Smooth muscle cell (in vitro differentiated cells): ENCODE data around the gene PTGER1. TPM values are rescaled to one million over a fixed set of nuclear protein-coding genes. Genes with fewer than 3 reads are reported as not detected.
"Not testable (repeated sequence)": the region's sequence is repeated elsewhere in the genome, so short reads cannot be mapped to it uniquely, and the experiment has no call there.

Source experiments
- DNase-seq: peaks from one replicate; lab custom pipeline; 2025; ENCODE audit not compliant: unreplicated experiment; lab: John Stamatoyannopoulos, UW
- H2AFZ ChIP-seq: fragments of 200-600 bp; sonication (generic); 2 replicates; pipeline ENCODE4 v1.6.0; 2016; ENCODE audit warnings: antibody characterized with exemption, low read depth, mild to moderate bottlenecking
- H3F3A ChIP-seq: fragments of 200-600 bp; sonication (generic); 2 replicates; pipeline ENCODE4 v1.6.0; 2017; ENCODE audit warnings: antibody characterized with exemption, low read depth
- H3K27ac ChIP-seq: fragments of 200-600 bp; sonication (generic); 2 replicates; pipeline ENCODE4 v1.5.1; 2016; ENCODE audit warnings: low read depth, mild to moderate bottlenecking
- H3K27me3 ChIP-seq: fragments of 200-600 bp; sonication (generic); 2 replicates; pipeline ENCODE4 v1.6.1; 2016; ENCODE audit warnings: low read depth, mild to moderate bottlenecking
- H3K36me3 ChIP-seq: fragments of 200-600 bp; sonication (generic); 2 replicates; pipeline ENCODE4 v1.5.1; 2016; ENCODE audit warnings: low read depth
- H3K4me1 ChIP-seq: fragments of 200-600 bp; sonication (generic); 2 replicates; pipeline ENCODE4 v1.5.1; 2016; ENCODE audit warnings: low read depth
- H3K4me2 ChIP-seq: fragments of 200-600 bp; sonication (generic); 2 replicates; pipeline ENCODE4 v1.6.0; 2016; ENCODE audit warnings: mild to moderate bottlenecking
- H3K4me3 ChIP-seq: fragments of 200-600 bp; sonication (generic); 2 replicates; pipeline ENCODE4 v1.5.1; 2016; ENCODE audit warnings: mild to moderate bottlenecking
- H3K79me2 ChIP-seq: fragments of 200-600 bp; sonication (generic); 2 replicates; pipeline ENCODE4 v1.6.0; 2016; ENCODE audit warnings: low read depth, mild to moderate bottlenecking
- H3K9ac ChIP-seq: fragments of 200-600 bp; sonication (generic); 2 replicates; pipeline ENCODE4 v1.6.0; 2016; ENCODE audit warnings: low read depth
- H3K9me3 ChIP-seq: fragments of 200-600 bp; sonication (generic); replicated peaks from 2 replicates; pipeline ENCODE4 v1.5.1; 2016; ENCODE audit warnings: low read depth
- H4K20me1 ChIP-seq: fragments of 200-600 bp; sonication (generic); 2 replicates; pipeline ENCODE4 v1.6.0; 2016; ENCODE audit warnings: low read depth
- WGBS: methylation state at CpG from one replicate; pipeline ENCODE4 v1.1.7; 2016; ENCODE audit warnings: low lambda C conversion rate; 5-methylcytosine and 5-hydroxymethylcytosine counted together
- polyA plus RNA-seq: library from polyadenylated mRNA; unstranded; fragments of >200 nt; fragmentation: Nextera tagmentation; extraction: Ambion mirVana; gene quantifications from 2 replicates; pipeline ENCODE4 v1.2.1, GENCODE V29; 2016
- total RNA-seq: library from RNA; depleted of rRNA; stranded (reverse); fragments of >200 nt; gene quantifications from 2 replicates; pipeline ENCODE4 v1.2.3, GENCODE V29; 2014
- TF ChIP-seq, protein P1 (sequence below): fragments of 200-600 bp; sonication (generic); IDR thresholded peaks from 2 replicates; pipeline ENCODE4 v1.5.1; 2017; ENCODE audit warnings: borderline replicate concordance, mild to moderate bottlenecking, antibody characterized with exemption; ENCODE audit not compliant: insufficient read depth, poor library complexity, severe bottlenecking

PTGER1 gene
- total and polyA plus RNA-seq, 2 experiments from 2014 or later, result 0.27 to 1.0 TPM

DNA sequence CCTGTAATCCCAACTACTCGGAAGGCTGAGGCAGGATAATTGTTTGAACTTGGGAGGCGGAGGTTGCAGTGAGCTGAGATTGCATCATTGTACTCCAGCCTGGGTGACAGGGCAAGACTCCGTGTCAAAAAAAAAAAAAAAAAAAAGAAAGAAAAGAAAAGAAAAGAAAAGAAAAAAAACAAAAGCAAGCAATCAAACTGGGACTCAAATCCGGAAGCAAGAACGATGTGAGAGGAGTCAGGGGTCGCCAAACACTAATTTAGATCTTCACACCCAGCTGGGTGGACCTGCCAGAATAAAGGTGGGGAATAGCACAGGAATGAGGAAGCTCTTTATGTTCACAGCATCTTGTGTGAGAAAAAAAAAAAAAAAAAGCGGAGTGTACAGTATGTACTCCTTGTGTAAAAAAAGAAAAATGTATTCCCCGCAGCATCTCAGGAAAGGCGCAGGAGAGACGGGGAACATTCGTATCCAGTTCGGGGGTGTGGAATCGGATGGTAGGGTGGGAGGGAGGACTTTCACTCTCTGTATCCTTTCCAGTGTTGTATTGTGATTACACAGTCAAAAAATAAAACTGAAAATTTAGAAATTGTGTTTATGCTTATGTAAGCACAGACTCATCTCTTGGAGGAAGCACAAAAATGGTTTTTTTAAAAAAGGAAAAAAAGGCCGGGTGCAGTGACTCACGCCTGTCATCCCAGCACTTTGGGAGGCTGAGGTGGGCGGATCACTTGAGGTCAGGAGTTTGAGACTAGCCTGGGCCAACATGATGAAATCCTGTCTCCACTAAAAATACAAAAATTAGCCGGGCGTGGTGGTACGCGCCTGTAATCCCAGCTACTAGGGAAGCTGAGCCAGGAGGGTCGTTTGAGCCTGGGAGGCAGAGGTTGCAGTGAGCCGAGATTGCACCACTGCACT lies 35.4 kb upstream of the PTGER1 start:
- Histone ChIP-seq H3K4me3 (no peak overlapping the region), H3K79me2 (peaks cover 11% of the 10 kb centered on the region), H3K4me1 (no peaks in the 10 kb centered on the region), H3K9ac (no peak overlapping the region), H2AFZ (no peak overlapping the region), H3K4me2 (no peak overlapping the region), H3K27ac (peak overlapping the region; percentile 14), H3K27me3 (no peaks in the 10 kb centered on the region), H3K9me3 (no peaks in the 10 kb centered on the region), H3F3A (peaks cover 13% of the 10 kb centered on the region), H3K36me3 (peaks cover 7% of the 10 kb centered on the region), H4K20me1 (peaks cover 24% of the 10 kb centered on the region)
- no peak for DNase-seq
- WGBS, result 72% methylated on average over 22 of the region's 22 CpGs
- TF ChIP-seq, protein P1, sequence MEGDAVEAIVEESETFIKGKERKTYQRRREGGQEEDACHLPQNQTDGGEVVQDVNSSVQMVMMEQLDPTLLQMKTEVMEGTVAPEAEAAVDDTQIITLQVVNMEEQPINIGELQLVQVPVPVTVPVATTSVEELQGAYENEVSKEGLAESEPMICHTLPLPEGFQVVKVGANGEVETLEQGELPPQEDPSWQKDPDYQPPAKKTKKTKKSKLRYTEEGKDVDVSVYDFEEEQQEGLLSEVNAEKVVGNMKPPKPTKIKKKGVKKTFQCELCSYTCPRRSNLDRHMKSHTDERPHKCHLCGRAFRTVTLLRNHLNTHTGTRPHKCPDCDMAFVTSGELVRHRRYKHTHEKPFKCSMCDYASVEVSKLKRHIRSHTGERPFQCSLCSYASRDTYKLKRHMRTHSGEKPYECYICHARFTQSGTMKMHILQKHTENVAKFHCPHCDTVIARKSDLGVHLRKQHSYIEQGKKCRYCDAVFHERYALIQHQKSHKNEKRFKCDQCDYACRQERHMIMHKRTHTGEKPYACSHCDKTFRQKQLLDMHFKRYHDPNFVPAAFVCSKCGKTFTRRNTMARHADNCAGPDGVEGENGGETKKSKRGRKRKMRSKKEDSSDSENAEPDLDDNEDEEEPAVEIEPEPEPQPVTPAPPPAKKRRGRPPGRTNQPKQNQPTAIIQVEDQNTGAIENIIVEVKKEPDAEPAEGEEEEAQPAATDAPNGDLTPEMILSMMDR, result no peak

DNA sequence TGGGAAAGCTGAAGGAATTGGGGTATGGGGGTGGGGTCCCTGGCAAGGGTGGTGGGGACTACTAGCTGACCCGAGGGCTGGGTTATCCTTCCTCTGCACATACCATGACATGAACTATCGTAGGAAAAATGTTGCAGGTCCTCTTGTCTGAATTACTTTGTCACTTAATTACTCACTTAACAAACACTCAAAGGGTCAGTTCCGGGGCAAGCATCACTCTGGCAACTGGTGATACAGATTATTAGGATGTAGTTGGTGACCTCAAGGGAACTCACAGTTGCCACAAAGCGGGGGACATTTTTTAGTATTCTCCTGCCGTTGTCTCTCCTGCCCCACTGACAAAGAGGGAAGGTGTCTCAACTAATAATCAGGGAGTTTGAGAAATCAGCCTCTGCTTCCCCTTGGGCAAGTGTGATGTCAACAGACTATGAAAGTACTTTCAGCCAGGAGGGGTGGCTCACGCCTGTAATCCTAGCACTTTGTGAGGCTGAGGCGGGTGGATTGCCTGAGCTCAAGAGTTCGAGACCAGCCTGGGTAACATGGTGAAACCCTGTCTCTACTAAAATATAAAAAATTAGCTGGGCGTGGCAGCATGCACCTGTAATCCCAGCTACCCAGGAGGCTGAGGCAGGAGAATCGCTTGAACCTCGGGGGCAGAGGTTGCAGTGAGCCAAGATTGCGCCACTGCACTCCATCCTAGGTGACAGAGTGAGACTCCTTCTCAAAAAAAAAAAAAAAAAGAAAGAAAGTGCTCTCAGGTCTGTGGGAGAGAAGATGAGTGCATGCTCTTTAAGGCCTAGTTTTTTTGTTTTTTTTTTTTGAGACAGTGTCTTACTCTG lies 32.8 kb upstream of the PTGER1 start:
- H3K9me3 ChIP-seq, result no peaks in the 10 kb centered on the region
- no peak for DNase-seq

DNA sequence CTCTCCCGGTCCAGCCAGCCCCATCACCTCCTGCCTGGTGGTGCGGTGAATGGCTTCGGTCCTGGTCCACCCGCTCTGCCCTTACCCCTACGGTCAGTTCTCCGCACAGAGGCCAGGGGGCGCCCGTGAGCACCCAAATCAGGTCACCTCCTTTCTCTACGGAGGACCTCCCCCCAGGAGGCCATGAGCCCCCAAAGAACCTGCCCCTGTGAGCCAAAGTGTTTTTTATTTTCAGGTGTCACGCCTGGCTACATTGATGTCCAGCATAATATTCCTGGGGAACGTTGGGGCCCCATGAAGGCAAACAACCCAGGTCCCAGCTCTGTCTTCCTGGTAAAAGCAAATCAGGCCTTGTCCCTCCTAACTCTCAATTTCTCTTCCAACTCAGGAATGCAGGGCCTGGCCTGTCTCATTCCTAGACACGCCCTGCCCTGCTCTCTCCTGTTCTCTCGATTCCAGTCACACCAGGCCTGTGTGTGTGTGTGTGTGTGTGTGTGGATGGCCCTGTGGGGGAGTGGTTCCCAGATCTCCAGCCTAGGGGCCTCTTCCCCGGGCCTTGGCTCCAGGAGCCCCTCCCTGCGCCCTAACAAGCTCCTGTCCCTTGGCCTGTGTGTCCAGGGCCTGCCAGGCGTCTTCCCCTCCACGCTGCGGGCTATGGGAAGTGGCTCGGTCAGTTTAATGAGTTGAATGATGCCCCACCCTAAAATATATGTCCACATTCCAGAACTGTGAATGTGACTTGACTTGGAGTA lies 30.5 kb upstream of the PTGER1 start:
- Histone ChIP-seq H3K27ac (peak overlapping the region; percentile 85), H4K20me1 (no peaks in the 10 kb centered on the region), H3K9ac (peak overlapping the region; percentile 81), H3K4me2 (peak overlapping the region; percentile 57), H3K9me3 (no peaks in the 10 kb centered on the region), H2AFZ (no peak overlapping the region), H3K79me2 (no peaks in the 10 kb centered on the region), H3K4me3 (no peak overlapping the region), H3F3A (peaks cover 10% of the 10 kb centered on the region), H3K27me3 (no peaks in the 10 kb centered on the region), H3K4me1 (no peaks in the 10 kb centered on the region), H3K36me3 (no peaks in the 10 kb centered on the region)
- DNase-seq, result peak; percentile 39
- WGBS, result 24% methylated on average over 19 of the region's 19 CpGs
- TF ChIP-seq, protein P1, result peak; percentile 73

More for the DNA sequence above, 32.8 kb upstream of the PTGER1 start:
- no peak overlapping the region for H3K4me3 ChIP-seq
- WGBS, result 75% methylated on average over 12 of the region's 12 CpGs
- H3K4me1 ChIP-seq, result no peaks in the 10 kb centered on the region
- H3K36me3 ChIP-seq, result no peaks in the 10 kb centered on the region
- H3K27me3 ChIP-seq, result no peaks in the 10 kb centered on the region
- H3K79me2 ChIP-seq, result no peaks in the 10 kb centered on the region
- no peak overlapping the region for H3K4me2 ChIP-seq
- H3K9ac ChIP-seq, result no peak overlapping the region
- peak overlapping the region; percentile 85 for H3K27ac ChIP-seq
- TF ChIP-seq, protein P1, result no peak
- no peaks in the 10 kb centered on the region for H4K20me1 ChIP-seq
- no peak overlapping the region for H2AFZ ChIP-seq
- H3F3A ChIP-seq, result peaks cover 11% of the 10 kb centered on the region

DNA sequence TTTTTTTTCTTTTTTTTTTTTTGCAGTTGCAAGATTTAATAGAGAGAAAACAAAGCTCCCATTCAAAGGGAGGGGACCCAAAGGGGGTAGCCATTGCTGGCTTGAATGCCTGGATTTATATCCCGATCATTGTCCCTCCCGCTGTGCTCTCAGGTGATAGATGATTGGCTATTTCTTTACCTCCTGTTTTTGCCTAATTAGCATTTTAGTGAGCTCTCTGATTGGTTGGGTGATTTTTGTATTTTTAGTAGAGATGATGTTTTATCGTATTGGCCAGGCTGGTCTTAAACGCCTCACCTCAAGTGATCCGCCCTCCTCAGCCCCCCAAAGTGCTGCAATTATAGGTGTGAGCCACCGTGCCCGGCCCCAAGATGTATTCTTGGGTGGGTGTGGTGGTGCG lies 29.4 kb upstream of the PTGER1 start:
- DNase-seq, result not testable (repeated sequence)

More for the DNA sequence above, 29.4 kb upstream of the PTGER1 start:
- not testable (repeated sequence) for H3K27me3 ChIP-seq, H3K36me3 ChIP-seq, H3K4me1 ChIP-seq, H3K9ac ChIP-seq, H4K20me1 ChIP-seq, H3K79me2 ChIP-seq, H2AFZ ChIP-seq, H3K4me3 ChIP-seq, H3K27ac ChIP-seq, H3K9me3 ChIP-seq, H3K4me2 ChIP-seq
- H3F3A ChIP-seq, result peaks cover 10% of the 10 kb centered on the region
- WGBS, result 94% methylated on average over 8 of the region's 8 CpGs
